Testis (tissue), 5 donors: Measurements from ENCODE around the gene POLR3F. TPM values are rescaled to one million over a fixed set of nuclear protein-coding genes. Genes with fewer than 3 reads are reported as not detected.
A peak's percentile ranks its signal among the peaks of the same experiment; 100 is the strongest.

Source experiments
- DNase-seq: peaks from one replicate; pipeline ENCODE4 v3.0.0-alpha.2; 2019
- H3K27ac ChIP-seq, 2 donors: fragments of 200-600 bp; sonication (generic); one replicate each; pipeline ENCODE4 v1.5.1; 2019
- H3K27me3 ChIP-seq: fragments of 200-600 bp; sonication (generic); one replicate; pipeline ENCODE4 v1.5.1; 2019
- H3K36me3 ChIP-seq: fragments of 200-600 bp; sonication (generic); one replicate; pipeline ENCODE4 v1.5.1; 2017; ENCODE audit warnings: low read depth; ENCODE audit errors: missing control alignments
- H3K4me1 ChIP-seq: fragments of 200-600 bp; sonication (generic); one replicate; pipeline ENCODE4 v1.5.1; 2019
- H3K4me3 ChIP-seq, 2 donors: fragments of 200-600 bp; sonication (generic); one replicate each; pipeline ENCODE4 v1.5.1; 2017 to 2019
- H3K9me3 ChIP-seq: fragments of 200-600 bp; sonication (generic); one replicate; pipeline ENCODE4 v1.5.1; 2017
- CTCF ChIP-seq, 3 experiments: fragments of 450-650 bp in 2 of 3; fragments of 200-600 bp in 1 of 3; sonication (generic) in 1 of 3; IDR thresholded peaks; one replicate each; pipeline ENCODE4 v1.5.1; 2016 to 2019; ENCODE audit warnings: antibody characterized with exemption in 3 of 3, mild to moderate bottlenecking in 2 of 3, moderate library complexity in 1 of 3
- POLR2A ChIP-seq: fragments of 450-650 bp; IDR thresholded peaks from one replicate; pipeline ENCODE4 v1.6.1; 2017; ENCODE audit warnings: antibody characterized with exemption, mild to moderate bottlenecking, moderate library complexity
- WGBS, 2 donors: methylation state at CpG; one replicate each; pipeline ENCODE4 v1.1.5; 2018; 5-methylcytosine and 5-hydroxymethylcytosine counted together
- intact Hi-C: fragments of 100-400 bp; cut with DNase I; formaldehyde crosslinking; loops from one replicate; pipeline ENCODE4 v1.15.1; 2023; ENCODE audit warnings: low total_unique reads
- long read RNA-seq, 2 donors: transcript quantifications; one replicate each; lab custom pipeline, GENCODE V29; 2026
- polyA plus RNA-seq: library from polyadenylated mRNA; stranded (reverse); fragments of 350-450 nt; fragmentation: Illumina TruSeq; extraction: RNeasy Lipid Tissue Mini Kit (QIAGEN cat#74804); gene quantifications from one replicate; pipeline ENCODE4 v1.2.3, GENCODE V29; 2014; ENCODE audit warnings: low read depth, low replicate concordance; ENCODE audit not compliant: insufficient read depth
- total RNA-seq, 2 donors: library from RNA; depleted of rRNA; stranded (reverse); fragments of >200 nt; gene quantifications; one replicate each; pipeline ENCODE4 v1.2.3, GENCODE V29; 2016

The POLR3F gene
- total RNA-seq, result 10 to 100 TPM; 15.2 to 17.5 TPM
- polyA plus RNA-seq, result 14.8 TPM
- long read RNA-seq, donor 1, partial matches to known transcripts, result 0 of 3 reads
- long read RNA-seq, donor 1, other reads (novel, unspliced or antisense), result 0 of 3 reads
- long read RNA-seq, donor 2, partial matches to known transcripts, result 0 of 4 reads
- long read RNA-seq, donor 2, other reads (novel, unspliced or antisense), result 0 of 4 reads

GRCh38 chr20:18466894-18467730 is at the start of gene POLR3F, which contains the start of gene DZANK1:
TSS of gene POLR3F (plus strand) at chr20:18467390. CDS start at chr20:18467507, 117 bp downstream.
TSS of gene DZANK1 (minus strand) at chr20:18467030. CDS start at chr20:18465358, 1,672 bp downstream.
- Histone ChIP-seq H3K4me1 (peaks cover 11% of the 10 kb centered on the region), H3K27me3 (no peaks in the 10 kb centered on the region), H3K27ac (peak within 1 kb of the TSS; percentile 78 to 92), H3K36me3 (no peaks in the 10 kb centered on the region), H3K4me3 (peak within 1 kb of the TSS; percentile 84 to 91), H3K9me3 (no peaks in the 10 kb centered on the region)
- DNase-seq, result peak; percentile 97
- TF ChIP-seq POLR2A (no peak), CTCF (IDR thresholded peaks at IDR 0.05) (peak in 1 of 3 experiments; percentile 40)
- 1% methylated on average over 20 to 54 of the region's 57 CpGs for WGBS, 2 donors
- intact Hi-C loops, result no loop called here

- Histone ChIP-seq H3K27ac (no peak overlapping the region), H3K9me3 (no peaks in the 10 kb centered on the region), H3K36me3 (no peaks in the 10 kb centered on the region), H3K27me3 (no peaks in the 10 kb centered on the region), H3K4me1 (no peaks in the 10 kb centered on the region), H3K4me3 (no peak overlapping the region)
- no peak for DNase-seq
- TF ChIP-seq POLR2A, result no peak
- intact Hi-C loops, result no loop called here
Measured at GRCh38 chr20:18421608-18422007, 45.6 kb upstream of the POLR3F start.

GRCh38 chr20:18427214-18427613 is 40.0 kb upstream of the POLR3F start:
- 90 to 91% methylated on average over 2 of the region's 2 CpGs for WGBS, 2 donors
- no peak overlapping the region for H3K27ac ChIP-seq

GRCh38 chr20:18428490-18429173 is 38.6 kb upstream of the POLR3F start:
- WGBS, 2 donors, result 61 to 67% methylated on average over 3 of the region's 3 CpGs
- no peak overlapping the region for H3K27ac ChIP-seq
- no peaks in the 10 kb centered on the region for H3K36me3 ChIP-seq
- TF ChIP-seq POLR2A (no peak), CTCF (IDR thresholded peaks at IDR 0.05) (no peak)
- no peak for DNase-seq
- no peaks in the 10 kb centered on the region for H3K9me3 ChIP-seq
- intact Hi-C loops, result no loop called here
- H3K4me1 ChIP-seq, result no peaks in the 10 kb centered on the region
- no peak overlapping the region for H3K4me3 ChIP-seq
- H3K27me3 ChIP-seq, result no peaks in the 10 kb centered on the region

More at GRCh38 chr20:18427214-18427613, 40.0 kb upstream of the POLR3F start:
- H3K36me3 ChIP-seq, result no peaks in the 10 kb centered on the region
- H3K4me1 ChIP-seq, result no peaks in the 10 kb centered on the region
- intact Hi-C loops, result no loop called here
- H3K27me3 ChIP-seq, result no peaks in the 10 kb centered on the region
- H3K4me3 ChIP-seq, result no peak overlapping the region
- no peaks in the 10 kb centered on the region for H3K9me3 ChIP-seq
- no peak for TF ChIP-seq POLR2A
- no peak for TF ChIP-seq CTCF (IDR thresholded peaks at IDR 0.05)
- DNase-seq, result no peak

GRCh38 chr20:18430172-18430826 is 36.9 kb upstream of the POLR3F start:
- Histone ChIP-seq H3K27me3 (no peaks in the 10 kb centered on the region), H3K4me1 (no peaks in the 10 kb centered on the region), H3K36me3 (no peaks in the 10 kb centered on the region), H3K9me3 (no peaks in the 10 kb centered on the region), H3K4me3 (no peak overlapping the region), H3K27ac (no peak overlapping the region)
- no peak for DNase-seq
- TF ChIP-seq POLR2A, result no peak
- no peak for TF ChIP-seq CTCF (IDR thresholded peaks at IDR 0.05)
- 90 to 91% methylated on average over 9 of the region's 9 CpGs for WGBS, 2 donors
- intact Hi-C loops, result no loop called here
